GM21526 (cell line): ENCODE results near the gene SLC26A11.

Source experiments
- ATAC-seq: cut with Tn5 transposase; IDR thresholded peaks from one replicate; pipeline ENCODE4 v1.9.1; 2021; ENCODE audit warnings: moderate library complexity; ENCODE audit not compliant: unreplicated experiment, low FRiP score

The SLC26A11 gene

DNA sequence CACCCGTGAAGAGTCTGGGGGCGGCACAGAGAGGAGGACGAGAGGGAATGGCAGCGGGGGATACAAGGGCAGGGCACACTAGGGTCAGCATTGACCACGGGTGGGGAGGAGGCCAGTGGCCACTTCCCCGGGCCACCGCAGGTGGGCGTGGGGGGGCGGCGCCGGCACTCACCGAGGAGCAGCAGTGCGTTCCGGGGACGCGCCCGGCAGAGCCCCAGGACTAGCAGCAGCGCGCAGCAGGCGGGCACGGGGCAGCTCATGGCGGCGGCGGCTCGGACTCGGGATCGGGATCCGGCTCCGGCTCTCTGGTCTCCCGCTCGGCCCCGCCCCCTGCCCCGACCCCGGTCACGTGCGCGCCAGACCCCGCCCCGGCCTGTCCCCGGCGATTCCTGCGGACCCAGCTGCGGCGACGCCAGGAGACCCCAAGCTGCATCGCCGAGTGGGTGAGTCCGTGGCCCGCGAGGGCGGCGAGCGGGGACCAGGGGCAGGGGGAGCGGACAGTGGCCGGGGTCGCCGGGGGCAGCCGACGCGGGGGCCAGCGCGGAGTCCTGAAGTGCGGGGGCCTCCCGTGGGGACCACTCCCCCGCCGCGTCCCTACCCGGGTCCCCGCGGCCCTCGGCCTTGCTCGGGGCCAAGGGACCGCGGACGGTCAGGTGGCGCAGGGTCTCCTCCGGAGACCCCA, at the start of gene SLC26A11, which contains the start of gene SGSH:
TSS of gene SLC26A11 (plus strand) at position 374 of the 682 bp plus-strand sequence. CDS start 1,134 bp downstream, outside the sequence.
TSS of gene SGSH (minus strand) at position 280 of the 682 bp plus-strand sequence. CDS start at position 260, 20 bp downstream.
- ATAC-seq, result no peak

DNA sequence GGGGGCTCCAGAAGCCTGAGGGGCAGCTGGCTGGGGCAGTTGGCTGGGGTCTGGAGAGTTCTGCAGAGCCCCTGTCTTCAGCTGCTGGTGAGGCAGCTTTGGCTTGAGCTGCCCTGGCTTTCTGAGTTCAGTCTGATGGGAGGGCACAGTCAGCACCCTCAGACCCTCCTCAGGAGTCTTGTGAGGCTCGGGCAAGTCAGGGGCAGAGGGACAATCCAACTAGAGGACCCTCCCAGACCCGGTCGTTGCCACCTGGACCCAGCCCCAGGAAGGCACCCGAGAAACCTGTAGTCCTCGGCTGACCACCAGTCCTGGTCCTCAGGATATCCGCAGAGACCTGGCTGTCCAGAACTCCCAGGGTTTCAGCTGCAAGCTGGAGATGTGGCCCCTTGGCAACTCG, 48.5 kb upstream of the SLC26A11 start:
- no peak for ATAC-seq

DNA sequence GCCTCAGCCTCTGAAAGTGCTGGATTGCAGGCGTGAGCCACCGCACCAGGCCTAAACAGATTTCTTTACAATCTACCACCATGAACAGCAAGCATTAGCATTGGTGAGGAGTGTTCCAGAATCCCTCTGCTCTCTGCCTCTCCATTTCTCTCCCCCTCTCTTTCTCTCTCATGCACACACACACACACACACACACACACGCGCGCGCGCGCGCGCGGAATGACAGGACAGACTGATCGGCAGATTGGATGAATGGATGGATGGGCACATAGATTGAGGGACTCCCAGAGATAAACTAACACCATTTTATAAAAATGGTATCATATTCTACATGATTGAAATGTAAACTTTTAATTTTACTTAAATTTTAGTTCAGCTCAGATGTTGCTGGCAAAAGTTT, 47.1 kb upstream of the SLC26A11 start:
- no peak for ATAC-seq

DNA sequence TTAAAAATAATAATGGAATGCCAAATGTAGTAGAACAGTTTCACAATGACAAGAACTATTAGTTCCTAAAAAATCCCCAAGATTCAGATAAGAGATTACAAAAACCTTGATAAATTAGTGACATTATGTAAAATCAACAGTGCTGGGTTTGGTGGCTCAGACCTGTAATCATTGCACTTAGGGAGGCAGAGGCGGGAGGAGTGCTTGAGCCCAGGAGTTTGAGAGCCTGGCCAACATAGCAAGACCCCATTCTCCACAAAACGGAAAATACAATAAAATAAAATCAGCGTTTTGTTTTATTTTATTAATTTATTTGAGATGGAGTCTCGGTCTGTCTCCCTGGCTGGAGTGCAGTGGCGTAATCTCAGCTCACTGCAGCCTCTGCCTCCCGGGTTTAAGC, 46.3 kb upstream of the SLC26A11 start:
- ATAC-seq, result no peak

DNA sequence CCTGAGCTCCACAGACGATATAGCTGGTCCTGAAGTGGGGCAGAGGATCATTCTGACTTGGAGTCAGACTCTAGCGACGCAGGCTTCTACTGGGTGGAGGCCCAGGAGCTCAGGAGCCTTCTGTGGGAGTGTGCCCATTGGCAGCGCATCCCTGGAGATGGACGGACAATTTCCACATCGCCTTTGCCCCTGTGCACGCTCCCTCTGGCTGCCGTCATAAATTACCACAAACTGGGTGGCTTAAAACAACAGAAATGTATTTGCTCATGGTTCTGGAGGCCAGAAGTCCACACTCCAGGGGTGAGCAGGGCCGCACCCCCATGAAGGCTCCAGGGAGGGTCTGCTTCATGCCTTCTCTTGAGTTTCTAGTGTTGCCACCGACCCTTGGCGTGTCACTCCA, 43.5 kb upstream of the SLC26A11 start:
- no peak for ATAC-seq

DNA sequence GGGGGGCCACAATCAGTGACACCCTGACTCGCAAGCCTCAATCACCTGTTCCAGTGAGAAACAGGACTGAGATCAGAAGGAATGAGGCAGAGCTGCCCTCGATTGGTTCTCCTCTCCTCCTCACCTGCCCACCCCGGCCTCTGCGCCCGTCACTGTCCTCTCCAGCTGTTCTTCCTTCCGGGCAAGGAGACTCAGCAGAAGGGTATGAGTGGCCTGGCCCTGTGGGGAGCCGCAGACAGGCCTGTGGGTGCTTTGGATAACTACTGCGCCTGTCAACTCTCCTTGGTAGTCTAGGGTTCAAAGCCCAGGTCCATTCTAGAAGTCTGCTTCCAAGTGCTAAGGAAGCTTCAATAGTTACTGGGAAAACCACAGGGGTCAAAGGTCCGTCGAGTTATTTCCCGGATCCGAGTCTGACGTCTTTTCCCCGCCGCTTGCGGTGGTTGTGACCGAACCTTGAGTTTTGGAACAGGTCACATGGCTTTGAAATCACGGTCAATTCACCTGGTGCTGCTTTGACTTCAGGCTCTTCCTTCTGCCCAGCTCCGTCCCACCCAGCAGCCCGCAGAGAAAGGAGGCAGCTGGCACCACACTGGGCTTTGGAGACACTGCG, 42.1 kb upstream of the SLC26A11 start:
- ATAC-seq, result no peak

DNA sequence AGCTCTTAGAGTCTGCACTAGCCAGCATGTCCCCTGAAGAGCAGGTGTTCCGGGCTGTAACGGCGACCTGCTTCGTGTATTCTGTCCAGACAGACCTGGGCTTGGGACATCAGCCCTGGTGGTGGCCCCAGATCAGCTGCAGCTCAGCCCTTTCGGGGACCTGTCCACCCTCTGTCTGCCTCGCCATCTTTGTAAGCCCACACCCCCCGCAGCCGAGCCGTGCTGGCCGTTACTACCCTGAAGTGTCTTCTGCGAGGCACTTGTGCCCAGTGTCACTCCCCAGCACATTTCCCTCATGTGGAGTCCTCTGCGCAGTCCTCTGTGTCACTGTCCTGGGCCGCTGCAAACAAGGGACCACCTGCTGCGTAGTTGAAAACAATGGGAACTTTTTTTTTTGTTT, 40.0 kb upstream of the SLC26A11 start:
- no peak for ATAC-seq

DNA sequence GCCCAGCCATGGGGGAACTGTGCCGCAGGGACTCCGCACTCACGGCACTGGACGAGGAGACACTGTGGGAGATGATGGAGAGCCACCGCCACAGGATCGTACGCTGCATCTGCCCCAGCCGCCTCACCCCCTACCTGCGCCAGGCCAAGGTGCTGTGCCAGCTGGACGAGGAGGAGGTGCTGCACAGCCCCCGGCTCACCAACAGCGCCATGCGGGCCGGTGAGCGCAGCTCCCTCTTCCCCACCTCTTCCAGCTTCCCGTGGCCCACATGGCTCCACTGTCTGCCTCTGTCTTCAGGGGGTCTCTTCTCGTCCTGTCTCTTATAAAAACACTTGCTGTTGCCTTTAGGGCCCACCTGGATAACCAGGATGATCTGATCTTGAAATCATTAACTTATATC, 38.8 kb upstream of the SLC26A11 start:
- ATAC-seq, result no peak

DNA sequence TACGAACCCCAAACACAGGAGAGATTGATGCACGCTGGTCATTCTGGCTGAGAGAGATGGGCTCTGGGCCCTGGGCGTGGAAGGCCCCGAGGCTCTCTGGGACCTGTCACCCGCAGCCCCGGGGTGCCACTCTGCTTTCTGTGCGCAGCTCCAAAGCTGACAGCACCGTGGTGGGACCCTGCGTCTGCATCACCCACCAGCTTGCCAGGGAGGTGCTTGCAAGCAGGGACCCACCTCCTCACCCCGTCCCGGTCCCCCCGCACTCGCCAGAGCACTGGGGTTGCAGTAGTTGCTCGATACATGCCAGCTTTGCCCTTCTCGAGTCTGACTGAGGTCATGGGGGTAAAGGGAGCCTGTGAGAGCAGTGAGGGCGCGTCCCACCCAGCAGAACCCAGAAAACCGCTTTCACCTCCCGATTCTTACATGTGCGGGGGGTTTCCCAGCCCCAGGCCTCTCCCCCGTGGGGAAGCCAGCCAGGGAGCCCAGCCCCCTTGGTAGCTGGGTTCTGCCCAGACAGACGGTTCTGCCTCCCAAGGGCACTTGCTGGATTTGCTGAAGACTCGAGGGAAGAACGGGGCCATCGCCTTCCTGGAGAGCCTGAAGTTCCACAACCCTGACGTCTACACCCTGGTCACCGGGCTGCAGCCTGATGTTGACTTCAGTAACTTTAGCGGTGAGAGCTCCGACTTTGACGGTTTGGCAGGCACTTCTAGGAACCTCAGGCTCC, 37.9 kb upstream of the SLC26A11 start:
- no peak for ATAC-seq

DNA sequence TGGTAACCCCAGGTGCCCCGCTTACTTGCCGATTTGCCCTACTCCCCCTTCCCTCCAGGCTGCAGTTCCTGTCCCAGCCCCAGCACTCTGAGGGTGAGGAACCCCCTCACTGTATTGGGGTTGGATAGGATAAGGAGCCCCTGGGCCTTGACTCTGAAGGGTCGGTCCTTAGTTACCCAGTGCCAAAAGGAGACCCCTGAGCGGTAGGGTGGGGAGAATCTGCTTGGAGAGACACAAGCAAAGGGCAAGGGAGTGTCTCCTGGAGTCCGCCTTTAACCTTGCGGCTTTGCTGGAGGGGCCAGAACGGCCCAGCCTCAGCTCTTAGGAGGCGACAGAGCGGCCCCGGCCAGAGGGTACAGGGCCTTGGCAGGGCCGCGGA, 37.4 kb upstream of the SLC26A11 start:
- ATAC-seq, result no peak

DNA sequence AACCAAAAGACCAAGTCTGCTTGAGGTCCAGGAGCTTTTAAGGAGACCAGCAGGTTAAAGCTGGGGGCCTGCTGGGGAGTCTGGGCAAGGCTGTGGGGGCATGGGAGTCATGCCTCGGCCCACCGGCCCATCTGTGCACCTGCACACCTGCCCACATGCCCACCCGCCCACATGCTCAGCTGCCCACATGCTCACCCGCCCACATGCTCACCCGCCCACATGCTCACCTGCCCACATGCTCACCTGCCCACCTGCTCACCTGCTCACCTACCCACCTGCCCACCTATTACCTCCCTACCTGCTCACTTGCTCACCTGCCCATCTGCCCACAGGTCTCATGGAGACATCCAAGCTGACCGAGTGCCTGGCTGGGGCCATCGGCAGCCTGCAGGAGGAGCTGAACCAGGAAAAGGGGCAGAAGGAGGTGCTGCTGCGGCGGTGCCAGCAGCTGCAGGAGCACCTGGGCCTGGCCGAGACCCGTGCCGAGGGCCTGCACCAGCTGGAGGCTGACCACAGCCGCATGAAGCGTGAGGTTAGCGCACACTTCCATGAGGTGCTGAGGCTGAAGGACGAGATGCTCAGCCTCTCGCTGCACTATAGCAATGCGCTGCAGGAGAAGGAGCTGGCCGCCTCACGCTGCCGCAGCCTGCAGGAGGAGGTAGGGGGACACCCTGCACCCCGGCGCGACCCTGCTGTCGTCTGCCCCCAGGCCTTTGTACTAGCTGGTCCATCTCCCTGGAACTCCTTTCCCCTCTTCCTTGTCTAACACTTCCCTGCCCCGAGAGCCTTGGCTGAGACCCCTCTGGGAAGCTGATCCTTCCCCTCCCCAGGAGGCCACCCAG, 36.4 kb upstream of the SLC26A11 start:
- ATAC-seq, result no peak

DNA sequence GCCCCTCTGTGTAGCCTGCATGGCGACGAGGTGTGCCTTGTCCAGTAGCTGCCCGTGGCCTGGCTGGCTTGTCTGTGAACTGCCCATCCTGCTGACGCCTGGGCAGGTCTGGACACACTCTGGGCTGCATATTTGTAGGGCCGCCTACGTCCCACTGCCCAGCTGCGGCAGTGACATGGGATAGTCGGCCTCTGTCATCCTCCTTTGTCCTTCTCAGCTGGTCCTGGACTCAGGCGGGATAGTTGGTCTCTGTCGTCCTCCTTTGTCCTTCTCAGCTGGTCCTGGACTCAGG, 35.9 kb upstream of the SLC26A11 start:
- ATAC-seq, result no peak

DNA sequence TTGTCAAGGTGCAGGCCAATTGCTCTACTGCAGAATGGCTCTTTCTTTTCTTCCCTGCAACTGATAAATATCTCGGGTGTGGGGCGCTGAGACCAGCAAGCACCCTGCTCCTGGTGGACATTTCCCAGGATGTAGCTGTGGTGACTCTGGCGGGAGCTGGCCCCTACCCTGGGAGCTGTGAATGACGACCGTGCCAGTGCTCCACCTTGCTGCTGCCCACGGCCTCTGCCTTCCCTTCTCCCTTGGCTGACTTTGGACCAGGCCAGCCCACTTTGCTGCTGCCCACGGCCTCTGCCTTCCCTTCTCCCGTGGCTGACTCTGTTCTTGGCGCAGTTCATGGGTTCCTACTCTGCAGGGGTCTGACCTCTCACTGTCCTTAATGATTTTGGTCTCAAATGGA, 34.3 kb upstream of the SLC26A11 start:
- ATAC-seq, result no peak

DNA sequence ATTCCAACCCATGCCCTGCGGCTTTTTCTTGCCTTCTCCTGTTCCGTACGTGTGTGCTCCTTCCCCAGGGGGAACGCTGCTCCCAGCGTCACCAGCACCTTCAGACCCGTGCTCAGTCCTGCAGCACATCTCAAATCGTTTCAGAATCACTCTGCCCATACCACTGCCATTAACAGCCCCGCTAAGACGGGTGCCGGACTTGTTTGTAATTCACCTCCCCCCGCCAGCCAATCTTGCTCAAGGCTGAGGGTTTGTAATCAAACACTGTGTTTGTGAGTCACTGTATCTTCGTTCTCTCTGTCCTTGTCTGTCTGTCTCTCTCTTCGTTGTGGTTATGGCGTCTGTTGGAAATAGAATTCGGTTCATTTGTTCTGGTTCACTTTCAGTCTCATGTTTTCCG, 33.1 kb upstream of the SLC26A11 start:
- no peak for ATAC-seq

DNA sequence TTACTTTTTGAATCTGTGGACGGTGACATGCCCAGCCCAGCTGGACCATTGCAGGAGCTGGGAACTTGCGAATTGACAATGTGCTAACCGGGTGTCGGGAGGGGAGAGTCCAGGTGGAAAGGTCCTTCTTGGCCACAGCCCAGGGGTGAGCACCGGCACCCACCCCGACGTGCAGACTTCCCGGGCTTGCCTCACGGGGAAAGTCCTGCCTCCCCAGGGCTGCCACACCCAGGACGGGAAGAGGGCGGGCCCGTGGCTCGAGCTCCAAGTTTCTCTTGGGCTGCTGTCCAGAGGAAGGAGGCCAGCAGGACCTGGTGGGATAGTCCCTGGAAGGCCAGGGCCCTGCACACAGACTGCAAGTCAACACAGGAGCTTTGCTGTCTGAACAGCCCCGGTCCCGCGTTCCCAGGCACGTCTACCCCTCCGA, 32.7 kb upstream of the SLC26A11 start:
- no peak for ATAC-seq

DNA sequence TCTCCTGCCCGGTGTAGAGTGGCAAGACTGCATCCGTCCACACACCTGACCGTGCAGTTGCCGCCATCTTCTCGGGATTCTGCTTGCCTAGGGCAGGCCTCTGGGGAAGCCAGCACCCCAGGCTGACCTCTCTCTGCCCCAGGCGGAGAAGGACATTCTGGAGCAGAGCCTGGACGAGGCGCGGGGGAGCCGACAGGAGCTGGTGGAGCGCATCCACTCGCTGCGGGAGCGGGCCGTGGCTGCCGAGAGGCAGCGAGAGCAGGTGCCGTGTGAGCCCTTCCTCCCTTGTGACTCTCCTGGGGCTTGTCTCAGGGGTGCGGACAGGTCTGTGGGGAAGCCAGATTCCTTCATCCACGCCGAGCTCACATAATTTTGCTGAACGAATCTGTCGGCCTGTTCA, 30.6 kb upstream of the SLC26A11 start:
- ATAC-seq, result no peak

DNA sequence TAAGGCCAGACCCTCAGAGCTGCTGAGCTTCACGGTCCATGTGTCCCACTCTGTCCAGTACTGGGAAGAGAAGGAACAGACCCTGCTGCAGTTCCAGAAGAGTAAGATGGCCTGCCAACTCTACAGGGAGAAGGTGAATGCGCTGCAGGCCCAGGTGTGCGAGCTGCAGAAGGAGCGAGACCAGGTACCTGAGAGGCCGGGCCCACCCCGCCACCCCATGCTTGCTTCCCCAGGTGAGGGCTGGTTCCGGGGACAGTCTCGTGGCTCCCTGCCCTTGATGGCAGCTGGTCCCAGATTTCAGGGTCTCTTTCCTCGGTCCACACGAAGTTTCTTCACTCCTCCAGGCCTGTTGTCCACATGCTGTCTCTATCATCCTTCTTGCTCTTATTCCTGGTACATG, 29.5 kb upstream of the SLC26A11 start:
- no peak for ATAC-seq

DNA sequence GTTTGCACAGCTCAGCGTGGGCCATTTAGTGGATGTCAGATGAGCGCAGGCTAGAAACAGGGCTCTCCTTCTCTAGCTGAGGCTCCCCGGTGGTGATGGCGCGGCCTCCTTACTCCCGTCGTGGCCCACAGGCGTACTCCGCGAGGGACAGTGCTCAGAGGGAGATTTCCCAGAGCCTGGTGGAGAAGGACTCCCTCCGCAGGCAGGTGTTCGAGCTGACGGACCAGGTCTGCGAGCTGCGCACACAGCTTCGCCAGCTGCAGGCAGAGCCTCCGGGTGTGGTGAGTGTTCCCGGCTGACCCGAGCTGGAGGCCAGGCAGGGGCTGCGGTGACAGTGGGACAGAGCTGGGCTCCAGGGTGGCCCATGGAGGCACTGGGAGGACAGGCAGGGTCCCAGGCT, 29.0 kb upstream of the SLC26A11 start:
- no peak for ATAC-seq

DNA sequence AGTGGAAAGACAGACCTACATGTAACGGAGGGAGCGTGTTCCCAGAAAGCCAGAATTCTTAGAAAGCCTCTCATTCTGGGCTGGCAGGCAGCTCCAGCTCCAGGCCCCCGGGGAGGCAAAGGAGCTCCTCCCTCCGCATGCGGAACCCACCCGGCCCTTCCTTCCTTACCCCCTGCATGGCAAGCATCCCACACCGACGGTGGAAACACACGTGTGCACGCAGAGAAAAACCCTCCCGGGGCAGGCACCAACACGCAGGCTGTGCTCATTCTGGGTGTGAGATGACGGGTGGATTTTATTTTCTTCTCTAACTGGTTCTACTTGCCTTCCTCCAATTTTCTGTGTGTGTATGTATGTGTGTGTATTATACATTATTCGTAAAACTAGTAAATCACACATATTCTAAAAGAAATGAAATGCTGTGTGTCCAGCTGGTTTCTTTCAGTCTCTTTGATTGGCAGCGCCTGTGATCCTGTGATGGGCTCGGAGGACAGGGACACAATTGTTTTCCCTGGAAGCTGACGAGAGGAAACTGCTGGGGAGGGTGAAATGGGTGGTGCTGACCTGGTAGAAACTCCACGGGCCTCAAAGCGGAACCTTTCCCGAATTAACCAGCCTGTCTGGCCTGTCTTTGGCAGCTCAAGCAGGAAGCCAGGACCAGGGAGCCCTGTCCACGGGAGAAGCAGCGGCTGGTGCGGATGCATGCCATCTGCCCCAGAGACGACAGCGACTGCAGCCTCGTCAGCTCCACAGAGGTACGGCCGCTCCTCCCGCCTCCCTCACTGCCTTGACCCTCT, 28.2 kb upstream of the SLC26A11 start:
- ATAC-seq, result no peak

DNA sequence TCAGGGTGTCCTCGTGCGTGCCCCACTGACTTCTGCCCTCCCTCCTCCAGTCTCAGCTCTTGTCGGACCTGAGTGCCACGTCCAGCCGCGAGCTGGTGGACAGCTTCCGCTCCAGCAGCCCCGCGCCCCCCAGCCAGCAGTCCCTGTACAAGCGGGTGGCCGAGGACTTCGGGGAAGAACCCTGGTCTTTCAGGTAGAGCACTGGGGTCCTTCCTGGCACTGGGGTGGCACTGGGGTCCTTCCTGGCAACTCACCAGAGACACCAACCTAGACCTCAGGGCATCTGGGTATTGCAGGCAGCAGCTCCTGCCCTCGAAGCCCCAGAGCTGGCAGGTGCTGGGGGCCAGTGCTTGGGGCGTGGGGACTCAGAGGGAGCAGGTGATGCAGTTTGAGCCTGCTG, 25.1 kb upstream of the SLC26A11 start:
- ATAC-seq, result no peak
